Mesenteric fat pad (tissue), 1 donor: Measurements from ENCODE around the gene OTUD7B. TPM values are rescaled to one million over a fixed set of nuclear protein-coding genes. Genes with fewer than 3 reads are reported as not detected.

Experiments
- DNase-seq: peaks from one replicate; pipeline ENCODE4 v3.0.0-alpha.2; 2020; ENCODE audit warnings: low spot score
- total RNA-seq: library from RNA; stranded (reverse); fragmentation: NEBNext Ultra II Directional; extraction: Animal tissue kit (Norgen Biotek cat#: 25700); gene quantifications from one replicate; pipeline ENCODE4 v1.2.1, GENCODE V29; 2021
- donor health status: DM: yes; HTN: yes; CAD: no.

OTUD7B gene
- total RNA-seq, 1 donor from 2014 or later: 36.6 TPM

GRCh38 chr1:149923626-149924025, 86.9 kb downstream of the OTUD7B start:
- no peak for DNase-seq

GRCh38 chr1:149917571-149918144, 92.9 kb downstream of the OTUD7B start, which contains the start of gene SV2A:
Gene SV2A (minus strand): TSS chr1:149917844. CDS start chr1:149913840, 4,004 bp downstream.
- DNase-seq: no peak

- no peak for DNase-seq
Measured at GRCh38 chr1:149916898-149917252, 93.7 kb downstream of the OTUD7B start.

GRCh38 chr1:149916193-149916897, 94.2 kb downstream of the OTUD7B start:
- no peak for DNase-seq

- no peak for DNase-seq
Measured at GRCh38 chr1:149915429-149916192, 94.9 kb downstream of the OTUD7B start.

GRCh38 chr1:149914545-149914944, 96.0 kb downstream of the OTUD7B start:
- DNase-seq: no peak

GRCh38 chr1:149906570-149907075, 103.9 kb downstream of the OTUD7B start:
- DNase-seq: no peak

- DNase-seq: no peak
Measured at GRCh38 chr1:149903836-149904491, 106.6 kb downstream of the OTUD7B start.

GRCh38 chr1:149899460-149900284, 110.9 kb downstream of the OTUD7B start, which contains the start of gene BOLA1:
Gene BOLA1 (plus strand): TSS chr1:149899568. CDS start chr1:149900060, 492 bp downstream.
- peak; percentile 96 for DNase-seq

GRCh38 chr1:149896575-149896974, 114.0 kb downstream of the OTUD7B start:
- no peak for DNase-seq

- DNase-seq: peak; percentile 60
Measured at GRCh38 chr1:149888999-149889289, 121.6 kb downstream of the OTUD7B start.

- peak; percentile 91 for DNase-seq
Measured at GRCh38 chr1:149888247-149888998, 122.1 kb downstream of the OTUD7B start.

Other genes with a start within 250 kb of the OTUD7B start
- gene FCGR1A, start 228.0 kb downstream of the OTUD7B start, total RNA-seq: 9.3 TPM
- gene BOLA1, start 111.2 kb downstream of the OTUD7B start, total RNA-seq: 16.1 TPM
- gene SV2A, start 92.9 kb downstream of the OTUD7B start, total RNA-seq: 2.0 TPM
- 47.9 TPM for gene SF3B4, start 82.9 kb downstream of the OTUD7B start, total RNA-seq
- 2.2 TPM for gene MTMR11, start 73.8 kb downstream of the OTUD7B start, total RNA-seq
- 35.5 TPM for gene VPS45, start 57.0 kb upstream of the OTUD7B start, total RNA-seq
- gene PLEKHO1, start 139.2 kb upstream of the OTUD7B start, total RNA-seq: 33.1 TPM
- 17.9 TPM for gene ANP32E, start 225.4 kb upstream of the OTUD7B start, total RNA-seq
- gene CA14, start 247.0 kb upstream of the OTUD7B start, total RNA-seq: not detected